ENCODE measurements around the gene CST6. TPM values are rescaled to one million over a fixed set of nuclear protein-coding genes. Genes with fewer than 3 reads are reported as not detected.

The CST6 gene
- total RNA-seq, 1 donor from 2014 or later: not detected

GRCh38 chr11:65981101-65981740 is 30.6 kb upstream of the CST6 start:
- no peaks in the 10 kb centered on the region for H3K27me3 ChIP-seq (ENCODE audit: insufficient read depth, low read length)
- Mint-ChIP-seq H3K27me3 (ENCODE audit: low read depth, unreplicated experiment) (no peaks in the 10 kb centered on the region), H3K36me3 (ENCODE audit: low read depth, unreplicated experiment) (peaks cover 10% of the 10 kb centered on the region), H3K4me3 (ENCODE audit: unreplicated experiment) (no peak overlapping the region), H3K4me1 (ENCODE audit: low read depth, unreplicated experiment) (no peaks in the 10 kb centered on the region), H3K9me3 (ENCODE audit: unreplicated experiment) (no peaks in the 10 kb centered on the region), H3K27ac (ENCODE audit: unreplicated experiment) (no peak overlapping the region)
- no peak overlapping the region for H3K9ac ChIP-seq (ENCODE audit: low read length)
- H3K36me3 ChIP-seq (ENCODE audit: insufficient read depth, low read length): no peaks in the 10 kb centered on the region
- H3K4me2 ChIP-seq (ENCODE audit: low read length): no peak overlapping the region
- H4K20me1 ChIP-seq (ENCODE audit: insufficient read depth, low read length): peaks cover under 1% of the 10 kb centered on the region
- no peaks in the 10 kb centered on the region for H3K4me1 ChIP-seq (ENCODE audit: insufficient read depth, low read length)
- H2AFZ ChIP-seq (ENCODE audit: low read depth, low read length): no peak overlapping the region
- H3K4me3 ChIP-seq (ENCODE audit: insufficient read depth, low read depth, low read length): no peak overlapping the region
- TF ChIP-seq EZH2 (IDR thresholded peaks at IDR 0.05; ENCODE audit: insufficient read depth, low read length): no peak
- TF ChIP-seq CTCF (IDR thresholded peaks at IDR 0.05; ENCODE audit: insufficient read depth, low read depth, low read length): no peak
- H3K27ac ChIP-seq (ENCODE audit: low read depth, low read length): no peak overlapping the region
- FAIRE-seq (no peak), DNase-seq (ENCODE audit: low read depth) (no peak)
- no peaks in the 10 kb centered on the region for H3K9me3 ChIP-seq (ENCODE audit: insufficient read depth, low read depth, low read length)
- H3K79me2 ChIP-seq (ENCODE audit: insufficient read depth, low read length): no peaks in the 10 kb centered on the region

- Histone ChIP-seq H3K79me2 (ENCODE audit: insufficient read depth, low read length) (no peaks in the 10 kb centered on the region), H3K36me3 (ENCODE audit: insufficient read depth, low read length) (no peaks in the 10 kb centered on the region), H3K4me1 (ENCODE audit: insufficient read depth, low read length) (no peaks in the 10 kb centered on the region), H3K27me3 (ENCODE audit: insufficient read depth, low read length) (no peaks in the 10 kb centered on the region), H4K20me1 (ENCODE audit: insufficient read depth, low read length) (no peaks in the 10 kb centered on the region), H2AFZ (ENCODE audit: low read depth, low read length) (no peak overlapping the region), H3K27ac (ENCODE audit: low read depth, low read length) (no peak overlapping the region), H3K9me3 (ENCODE audit: insufficient read depth, low read depth, low read length) (no peaks in the 10 kb centered on the region), H3K9ac (ENCODE audit: low read length) (no peak overlapping the region), H3K4me3 (ENCODE audit: insufficient read depth, low read depth, low read length) (no peak overlapping the region), H3K4me2 (ENCODE audit: low read length) (no peak overlapping the region)
- Mint-ChIP-seq H3K27ac (ENCODE audit: unreplicated experiment) (no peak overlapping the region), H3K36me3 (ENCODE audit: low read depth, unreplicated experiment) (peaks cover 10% of the 10 kb centered on the region), H3K27me3 (ENCODE audit: low read depth, unreplicated experiment) (no peaks in the 10 kb centered on the region), H3K4me1 (ENCODE audit: low read depth, unreplicated experiment) (no peaks in the 10 kb centered on the region), H3K4me3 (ENCODE audit: unreplicated experiment) (no peak overlapping the region), H3K9me3 (ENCODE audit: unreplicated experiment) (no peaks in the 10 kb centered on the region)
- no peak for DNase-seq (ENCODE audit: low read depth)
- FAIRE-seq: no peak
- TF ChIP-seq CTCF (IDR thresholded peaks at IDR 0.05; ENCODE audit: insufficient read depth, low read depth, low read length) (no peak), EZH2 (IDR thresholded peaks at IDR 0.05; ENCODE audit: insufficient read depth, low read length) (no peak)
Measured at GRCh38 chr11:65981972-65982823, 29.6 kb upstream of the CST6 start.
